ENCODE measurements around the gene NINJ2. TPM values are rescaled to one million over a fixed set of nuclear protein-coding genes. Genes with fewer than 3 reads are reported as not detected.

NINJ2 gene
- total and polyA plus RNA-seq, 10 of the 15 experiments (the other 5 are each of a cell fraction or from before 2014, with no cell fraction given): 8.9 to 51.6 (median 21.3) TPM

DNA sequence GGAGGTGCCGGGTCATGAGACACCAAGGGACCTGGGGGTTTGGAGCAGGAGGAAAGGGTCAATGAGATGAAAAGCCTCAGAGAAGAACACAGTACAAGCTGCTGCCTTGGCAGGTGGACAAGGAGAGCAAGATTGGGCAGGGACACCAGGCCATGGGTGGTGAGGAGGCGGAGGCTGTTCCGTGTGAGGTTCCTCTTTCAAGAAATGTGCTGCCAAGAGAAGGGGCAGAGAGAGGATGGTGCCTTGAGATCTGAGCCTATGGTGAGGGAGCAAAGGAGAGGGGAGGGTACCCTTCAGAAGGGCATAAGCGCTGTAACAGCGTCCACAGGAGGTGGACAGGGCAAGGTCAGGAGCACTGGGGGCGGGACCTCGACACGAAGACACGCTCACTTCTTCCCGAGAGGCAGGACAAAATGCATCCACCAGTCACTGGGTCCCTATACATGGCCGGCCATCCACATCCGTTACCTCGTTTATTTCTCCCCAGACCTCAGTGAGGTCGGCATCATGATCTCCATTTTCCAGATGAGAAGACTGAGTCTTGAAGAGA is 103.3 kb downstream of the NINJ2 start:
- Histone ChIP-seq H3K4me3 (no peak overlapping the region), H3K9me3 (replicated peaks; ENCODE audit: control insufficient read depth, insufficient read depth, low read length) (no peaks in the 10 kb centered on the region), H2AFZ (ENCODE audit: control insufficient read depth, low read depth, low read length) (no peak overlapping the region), H4K20me1 (ENCODE audit: control insufficient read depth, insufficient read depth) (no peaks in the 10 kb centered on the region), H3K4me2 (ENCODE audit: control insufficient read depth, insufficient read depth) (no peak overlapping the region), H3K27me3 (replicated peaks in 1 of 2; ENCODE audit: control insufficient read depth in 2 of 2, insufficient read depth in 2 of 2, low read length in 1 of 2) (no peaks in the 10 kb centered on the region), H3K36me3 (ENCODE audit: control insufficient read depth in 2 of 2, insufficient read depth in 2 of 2, low read length in 1 of 2) (no peaks in the 10 kb centered on the region), H3K9ac (ENCODE audit: control insufficient read depth, insufficient read depth, low read length) (no peak overlapping the region), H3K27ac (ENCODE audit: control insufficient read depth, insufficient read depth) (no peak overlapping the region), H3K79me2 (ENCODE audit: control insufficient read depth, insufficient read depth, low read length) (no peaks in the 10 kb centered on the region), H3K4me1 (ENCODE audit: control insufficient read depth, insufficient read depth, low read length) (peaks cover 23% of the 10 kb centered on the region)
- ChIA-PET RAD21 (ENCODE audit: unreplicated experiment) (no interaction called here), SMC1A (ENCODE audit: uncharacterized antibody, unreplicated experiment) (no interaction called here), CTCF (no interaction called here), POLR2A (no interaction called here)
- DNase-seq (ENCODE audit: low read depth, low spot score): no peak
- in situ Hi-C loops (cut with MboI) (no loop called here), intact Hi-C loops (cut with micrococcal nuclease; ENCODE audit: unreplicated experiment) (loop anchor here (10.0 kb wide), 1 partner anchor 315 kb away; no protein-coding TSS in a partner anchor)
- TF ChIP-seq RFX5 (IDR thresholded peaks at IDR 0.05; ENCODE audit: low read depth, low read length) (no peak), EED (IDR thresholded peaks at IDR 0.05; ENCODE audit: low read depth) (no peak), PML (IDR thresholded peaks at IDR 0.05; ENCODE audit: low read length) (no peak), SIN3A (IDR thresholded peaks at IDR 0.05; ENCODE audit: low read depth, low read length) (no peak), SMAD1 (IDR thresholded peaks at IDR 0.05; ENCODE audit: low read depth, partially characterized antibody) (no peak), PAX8 (IDR thresholded peaks at IDR 0.05) (no peak), NFYA (IDR thresholded peaks at IDR 0.05; ENCODE audit: borderline replicate concordance, low read depth, low read length) (no peak)
- TF ChIP-seq, protein P1, sequence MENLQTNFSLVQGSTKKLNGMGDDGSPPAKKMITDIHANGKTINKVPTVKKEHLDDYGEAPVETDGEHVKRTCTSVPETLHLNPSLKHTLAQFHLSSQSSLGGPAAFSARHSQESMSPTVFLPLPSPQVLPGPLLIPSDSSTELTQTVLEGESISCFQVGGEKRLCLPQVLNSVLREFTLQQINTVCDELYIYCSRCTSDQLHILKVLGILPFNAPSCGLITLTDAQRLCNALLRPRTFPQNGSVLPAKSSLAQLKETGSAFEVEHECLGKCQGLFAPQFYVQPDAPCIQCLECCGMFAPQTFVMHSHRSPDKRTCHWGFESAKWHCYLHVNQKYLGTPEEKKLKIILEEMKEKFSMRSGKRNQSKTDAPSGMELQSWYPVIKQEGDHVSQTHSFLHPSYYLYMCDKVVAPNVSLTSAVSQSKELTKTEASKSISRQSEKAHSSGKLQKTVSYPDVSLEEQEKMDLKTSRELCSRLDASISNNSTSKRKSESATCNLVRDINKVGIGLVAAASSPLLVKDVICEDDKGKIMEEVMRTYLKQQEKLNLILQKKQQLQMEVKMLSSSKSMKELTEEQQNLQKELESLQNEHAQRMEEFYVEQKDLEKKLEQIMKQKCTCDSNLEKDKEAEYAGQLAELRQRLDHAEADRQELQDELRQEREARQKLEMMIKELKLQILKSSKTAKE (IDR thresholded peaks at IDR 0.05; ENCODE audit: low read depth, poor library complexity, severe bottlenecking): no peak
- TF ChIP-seq, protein P2, sequence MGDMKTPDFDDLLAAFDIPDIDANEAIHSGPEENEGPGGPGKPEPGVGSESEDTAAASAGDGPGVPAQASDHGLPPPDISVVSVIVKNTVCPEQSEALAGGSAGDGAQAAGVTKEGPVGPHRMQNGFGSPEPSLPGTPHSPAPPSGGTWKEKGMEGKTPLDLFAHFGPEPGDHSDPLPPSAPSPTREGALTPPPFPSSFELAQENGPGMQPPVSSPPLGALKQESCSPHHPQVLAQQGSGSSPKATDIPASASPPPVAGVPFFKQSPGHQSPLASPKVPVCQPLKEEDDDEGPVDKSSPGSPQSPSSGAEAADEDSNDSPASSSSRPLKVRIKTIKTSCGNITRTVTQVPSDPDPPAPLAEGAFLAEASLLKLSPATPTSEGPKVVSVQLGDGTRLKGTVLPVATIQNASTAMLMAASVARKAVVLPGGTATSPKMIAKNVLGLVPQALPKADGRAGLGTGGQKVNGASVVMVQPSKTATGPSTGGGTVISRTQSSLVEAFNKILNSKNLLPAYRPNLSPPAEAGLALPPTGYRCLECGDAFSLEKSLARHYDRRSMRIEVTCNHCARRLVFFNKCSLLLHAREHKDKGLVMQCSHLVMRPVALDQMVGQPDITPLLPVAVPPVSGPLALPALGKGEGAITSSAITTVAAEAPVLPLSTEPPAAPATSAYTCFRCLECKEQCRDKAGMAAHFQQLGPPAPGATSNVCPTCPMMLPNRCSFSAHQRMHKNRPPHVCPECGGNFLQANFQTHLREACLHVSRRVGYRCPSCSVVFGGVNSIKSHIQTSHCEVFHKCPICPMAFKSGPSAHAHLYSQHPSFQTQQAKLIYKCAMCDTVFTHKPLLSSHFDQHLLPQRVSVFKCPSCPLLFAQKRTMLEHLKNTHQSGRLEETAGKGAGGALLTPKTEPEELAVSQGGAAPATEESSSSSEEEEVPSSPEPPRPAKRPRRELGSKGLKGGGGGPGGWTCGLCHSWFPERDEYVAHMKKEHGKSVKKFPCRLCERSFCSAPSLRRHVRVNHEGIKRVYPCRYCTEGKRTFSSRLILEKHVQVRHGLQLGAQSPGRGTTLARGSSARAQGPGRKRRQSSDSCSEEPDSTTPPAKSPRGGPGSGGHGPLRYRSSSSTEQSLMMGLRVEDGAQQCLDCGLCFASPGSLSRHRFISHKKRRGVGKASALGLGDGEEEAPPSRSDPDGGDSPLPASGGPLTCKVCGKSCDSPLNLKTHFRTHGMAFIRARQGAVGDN (IDR thresholded peaks at IDR 0.05): no peak
- TF ChIP-seq, protein P3, sequence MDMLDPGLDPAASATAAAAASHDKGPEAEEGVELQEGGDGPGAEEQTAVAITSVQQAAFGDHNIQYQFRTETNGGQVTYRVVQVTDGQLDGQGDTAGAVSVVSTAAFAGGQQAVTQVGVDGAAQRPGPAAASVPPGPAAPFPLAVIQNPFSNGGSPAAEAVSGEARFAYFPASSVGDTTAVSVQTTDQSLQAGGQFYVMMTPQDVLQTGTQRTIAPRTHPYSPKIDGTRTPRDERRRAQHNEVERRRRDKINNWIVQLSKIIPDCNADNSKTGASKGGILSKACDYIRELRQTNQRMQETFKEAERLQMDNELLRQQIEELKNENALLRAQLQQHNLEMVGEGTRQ (IDR thresholded peaks at IDR 0.05; ENCODE audit: borderline replicate concordance, low read depth, low read length): no peak
- TF ChIP-seq, protein P4, sequence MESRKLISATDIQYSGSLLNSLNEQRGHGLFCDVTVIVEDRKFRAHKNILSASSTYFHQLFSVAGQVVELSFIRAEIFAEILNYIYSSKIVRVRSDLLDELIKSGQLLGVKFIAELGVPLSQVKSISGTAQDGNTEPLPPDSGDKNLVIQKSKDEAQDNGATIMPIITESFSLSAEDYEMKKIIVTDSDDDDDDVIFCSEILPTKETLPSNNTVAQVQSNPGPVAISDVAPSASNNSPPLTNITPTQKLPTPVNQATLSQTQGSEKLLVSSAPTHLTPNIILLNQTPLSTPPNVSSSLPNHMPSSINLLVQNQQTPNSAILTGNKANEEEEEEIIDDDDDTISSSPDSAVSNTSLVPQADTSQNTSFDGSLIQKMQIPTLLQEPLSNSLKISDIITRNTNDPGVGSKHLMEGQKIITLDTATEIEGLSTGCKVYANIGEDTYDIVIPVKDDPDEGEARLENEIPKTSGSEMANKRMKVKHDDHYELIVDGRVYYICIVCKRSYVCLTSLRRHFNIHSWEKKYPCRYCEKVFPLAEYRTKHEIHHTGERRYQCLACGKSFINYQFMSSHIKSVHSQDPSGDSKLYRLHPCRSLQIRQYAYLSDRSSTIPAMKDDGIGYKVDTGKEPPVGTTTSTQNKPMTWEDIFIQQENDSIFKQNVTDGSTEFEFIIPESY (IDR thresholded peaks at IDR 0.05): no peak
- ATAC-seq: no peak
- BruUV-seq (replicated peaks): no TSS peak
- no peak for FAIRE-seq
- 58% methylated on average over 14 of the region's 14 CpGs for WGBS (ENCODE audit: insufficient coverage, insufficient replicate concordance, low lambda C conversion rate, missing lambda C conversion rate)

All from GM12878 (cell line).